ENCODE results near the gene MRPL20. TPM values are rescaled to one million over a fixed set of nuclear protein-coding genes. Genes with fewer than 3 reads are reported as not detected.

The MRPL20 gene
- total RNA-seq, 1 donor from 2014 or later = 108 TPM

GRCh38 chr1:1358433-1359271 lies 48.4 kb downstream of the MRPL20 start, which contains the start of gene MXRA8:
TSS of gene MXRA8 (minus strand) at chr1:1358555. CDS start at chr1:1358504, 51 bp downstream.
- H3K9me3 Mint-ChIP-seq = no peaks in the 10 kb centered on the region
- peak within 1 kb of the TSS; percentile 86 for H3K4me3 Mint-ChIP-seq
- DNase-seq (ENCODE audit: extremely low spot score, unreplicated experiment) = no peak
- no peaks in the 10 kb centered on the region for H3K36me3 Mint-ChIP-seq
- no peaks in the 10 kb centered on the region for H3K27me3 Mint-ChIP-seq
- H3K27ac Mint-ChIP-seq = peak within 1 kb of the TSS; percentile 80
- TF ChIP-seq CTCF (conservative IDR thresholded peaks at IDR 0.05) = no peak
- H3K4me1 Mint-ChIP-seq (ENCODE audit: unreplicated experiment) = peaks cover 20% of the 10 kb centered on the region

- Mint-ChIP-seq H3K4me3 (peak overlapping the region; percentile 86), H3K4me1 (ENCODE audit: unreplicated experiment) (peaks cover 20% of the 10 kb centered on the region), H3K27ac (peak overlapping the region; percentile 78), H3K27me3 (peaks cover 2% of the 10 kb centered on the region), H3K36me3 (no peaks in the 10 kb centered on the region), H3K9me3 (no peaks in the 10 kb centered on the region)
- DNase-seq (ENCODE audit: extremely low spot score, unreplicated experiment) = no peak
- TF ChIP-seq CTCF (conservative IDR thresholded peaks at IDR 0.05) = no peak
Measured at GRCh38 chr1:1357871-1358432, 49.1 kb downstream of the MRPL20 start.

- no peak for TF ChIP-seq CTCF (conservative IDR thresholded peaks at IDR 0.05)
- Mint-ChIP-seq H3K27me3 (peaks cover 8% of the 10 kb centered on the region), H3K36me3 (no peaks in the 10 kb centered on the region), H3K4me1 (ENCODE audit: unreplicated experiment) (peaks cover 21% of the 10 kb centered on the region), H3K4me3 (peak overlapping the region; percentile 86), H3K9me3 (no peaks in the 10 kb centered on the region), H3K27ac (peak overlapping the region; percentile 78)
- no peak for DNase-seq (ENCODE audit: extremely low spot score, unreplicated experiment)
Measured at GRCh38 chr1:1356796-1357401, 50.2 kb downstream of the MRPL20 start.

- H3K36me3 Mint-ChIP-seq = no peaks in the 10 kb centered on the region
- no peaks in the 10 kb centered on the region for H3K9me3 Mint-ChIP-seq
- H3K4me1 Mint-ChIP-seq (ENCODE audit: unreplicated experiment) = peaks cover 20% of the 10 kb centered on the region
- peaks cover 8% of the 10 kb centered on the region for H3K27me3 Mint-ChIP-seq
- no peak for DNase-seq (ENCODE audit: extremely low spot score, unreplicated experiment)
- H3K4me3 Mint-ChIP-seq = no peak overlapping the region
- H3K27ac Mint-ChIP-seq = no peak overlapping the region
- no peak for TF ChIP-seq CTCF (conservative IDR thresholded peaks at IDR 0.05)
Measured at GRCh38 chr1:1356166-1356795, 50.8 kb downstream of the MRPL20 start.

GRCh38 chr1:1355416-1355815 lies 51.7 kb downstream of the MRPL20 start:
- H3K4me3 Mint-ChIP-seq = no peak overlapping the region
- H3K9me3 Mint-ChIP-seq = no peaks in the 10 kb centered on the region
- peaks cover 8% of the 10 kb centered on the region for H3K27me3 Mint-ChIP-seq
- no peak for DNase-seq (ENCODE audit: extremely low spot score, unreplicated experiment)
- no peak overlapping the region for H3K27ac Mint-ChIP-seq
- TF ChIP-seq CTCF (conservative IDR thresholded peaks at IDR 0.05) = no peak
- H3K36me3 Mint-ChIP-seq = no peaks in the 10 kb centered on the region
- peaks cover 13% of the 10 kb centered on the region for H3K4me1 Mint-ChIP-seq (ENCODE audit: unreplicated experiment)
